IPS-20b (cell line): ENCODE measurements around the gene GINS1.
A peak's percentile ranks its signal among the peaks of the same experiment; 100 is the strongest.
"Not testable (repeated sequence)": the region's sequence is repeated elsewhere in the genome, so short reads cannot be mapped to it uniquely, and the experiment has no call there.

Experiments used
- H3K27ac ChIP-seq: one replicate; pipeline ENCODE4 v1.5.1; 2013; ENCODE audit warnings: low read length
- H3K27me3 ChIP-seq: 2 replicates; pipeline ENCODE4 v1.6.1; 2013; ENCODE audit warnings: mild to moderate bottlenecking, low read length, inconsistent platforms; ENCODE audit not compliant: insufficient read depth
- H3K36me3 ChIP-seq: 2 replicates; pipeline ENCODE4 v1.6.1; 2013; ENCODE audit warnings: low read depth, mild to moderate bottlenecking, inconsistent platforms, low read length, moderate library complexity; ENCODE audit not compliant: insufficient read depth
- H3K4me1 ChIP-seq: 2 replicates; pipeline ENCODE4 v1.6.1; 2013; ENCODE audit warnings: mild to moderate bottlenecking, control low read depth, inconsistent platforms, low read length, moderate library complexity; ENCODE audit not compliant: insufficient read depth
- H3K4me3 ChIP-seq: 2 replicates; pipeline ENCODE4 v1.5.1; 2013; ENCODE audit warnings: mild to moderate bottlenecking, low read length, inconsistent platforms
- H3K9ac ChIP-seq: 2 replicates; pipeline ENCODE4 v1.6.1; 2013; ENCODE audit warnings: low read depth, mild to moderate bottlenecking, inconsistent platforms, low read length, moderate library complexity
- H3K9me3 ChIP-seq: 2 replicates; pipeline ENCODE4 v1.6.1; 2013; ENCODE audit warnings: mild to moderate bottlenecking, low read depth, low read length, inconsistent platforms; ENCODE audit not compliant: insufficient read depth

Gene GINS1

DNA sequence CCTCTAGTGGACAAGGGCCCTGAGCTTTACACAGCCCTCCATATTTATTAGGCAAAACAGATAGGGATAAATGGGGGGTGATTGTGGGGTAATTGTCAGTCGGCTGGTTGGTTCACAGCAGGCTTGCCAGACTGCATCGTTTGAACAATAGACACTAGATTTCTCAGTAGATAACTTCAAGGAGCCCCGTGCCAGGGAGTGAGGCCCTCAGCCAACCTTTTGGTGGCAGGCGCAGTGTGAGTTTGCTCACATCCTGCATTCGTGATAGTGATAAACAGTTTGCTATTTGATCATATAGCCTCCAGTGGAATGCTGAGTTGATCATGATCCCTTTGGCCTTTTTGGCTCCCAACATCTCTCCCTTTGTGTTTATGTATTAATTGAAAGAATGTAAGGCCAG, 13.2 kb upstream of the GINS1 start:
- no peak overlapping the region for H3K4me3 ChIP-seq
- no peak overlapping the region for H3K9ac ChIP-seq
- no peak overlapping the region for H3K27ac ChIP-seq
- H3K4me1 ChIP-seq: no peaks in the 10 kb centered on the region; the same call in 1 of the 2 replicates
- peaks cover 2% of the 10 kb centered on the region; the same call in 1 of the 2 replicates for H3K27me3 ChIP-seq
- H3K9me3 ChIP-seq: no peaks in the 10 kb centered on the region
- H3K36me3 ChIP-seq: no peaks in the 10 kb centered on the region

DNA sequence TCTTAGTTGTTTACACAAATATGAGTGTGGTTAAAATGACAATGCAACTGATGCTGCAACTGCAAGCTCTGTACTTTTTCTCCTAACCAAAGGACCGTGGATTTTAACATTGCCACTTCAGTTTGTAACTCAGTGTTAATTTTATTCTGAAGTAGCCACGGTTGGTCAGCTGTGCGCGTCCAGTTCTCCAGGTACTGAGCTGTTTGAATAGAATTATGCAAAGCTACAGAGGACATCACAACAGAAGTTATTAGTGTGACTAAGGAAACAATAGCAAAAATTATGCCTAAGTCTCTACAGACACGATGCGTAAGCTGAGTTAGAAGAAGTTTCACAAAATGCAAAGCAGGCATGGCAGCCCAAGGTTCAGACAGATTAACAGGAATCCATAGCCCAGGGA, 12.5 kb upstream of the GINS1 start:
- Histone ChIP-seq H3K27me3 (no peaks in the 10 kb centered on the region), H3K36me3 (no peaks in the 10 kb centered on the region), H3K9ac (no peak overlapping the region), H3K4me1 (no peaks in the 10 kb centered on the region; the same call in 1 of the 2 replicates), H3K9me3 (no peaks in the 10 kb centered on the region), H3K4me3 (no peak overlapping the region), H3K27ac (no peak overlapping the region)

DNA sequence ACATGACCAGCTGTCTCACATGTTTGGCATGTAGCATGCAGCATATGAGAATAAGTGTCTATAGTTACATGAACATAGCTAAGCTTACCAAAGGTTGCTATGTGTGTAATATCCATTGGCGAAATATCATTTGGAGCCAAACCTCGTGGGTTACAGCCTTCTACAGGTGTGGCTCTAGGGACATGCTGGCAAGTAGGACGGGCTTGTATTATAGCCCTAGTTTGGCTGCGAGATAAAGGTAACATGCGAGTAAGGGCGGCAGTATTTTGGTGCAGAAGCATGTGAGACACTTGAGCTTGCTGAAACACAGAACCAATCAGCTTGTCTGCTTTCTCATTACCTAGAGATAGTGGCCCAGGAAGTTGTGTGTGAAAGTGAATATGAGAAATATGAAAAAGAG, 10.4 kb upstream of the GINS1 start:
- Histone ChIP-seq H3K27ac (no peak overlapping the region), H3K36me3 (no peaks in the 10 kb centered on the region), H3K27me3 (no peaks in the 10 kb centered on the region), H3K9ac (no peak overlapping the region), H3K4me3 (no peak overlapping the region), H3K9me3 (peaks cover 10% of the 10 kb centered on the region), H3K4me1 (no peaks in the 10 kb centered on the region)

DNA sequence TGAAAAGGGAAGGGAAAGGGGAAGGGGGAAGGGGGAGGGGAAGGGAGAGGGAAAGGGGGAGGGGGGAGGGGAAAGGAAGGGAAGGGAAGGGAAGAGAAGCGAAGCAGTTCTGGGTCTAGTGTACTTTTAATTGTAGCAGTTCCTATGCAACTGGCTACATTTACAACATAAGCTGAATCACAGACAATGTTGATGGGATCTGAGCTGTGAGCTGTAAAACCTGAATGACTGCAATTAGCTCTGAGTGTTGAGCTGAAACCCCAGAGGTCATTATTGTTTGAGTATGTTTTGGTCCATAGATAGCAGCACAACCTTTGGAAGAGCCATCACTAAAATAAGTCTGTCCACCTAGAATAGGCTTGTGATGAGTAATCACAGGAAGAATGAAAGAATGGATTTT, 9.7 kb upstream of the GINS1 start:
- H3K36me3 ChIP-seq: no peaks in the 10 kb centered on the region
- H3K9me3 ChIP-seq: peaks cover 17% of the 10 kb centered on the region
- H3K4me3 ChIP-seq: no peak overlapping the region
- H3K9ac ChIP-seq: no peak overlapping the region
- no peaks in the 10 kb centered on the region for H3K4me1 ChIP-seq
- no peaks in the 10 kb centered on the region for H3K27me3 ChIP-seq
- no peak overlapping the region for H3K27ac ChIP-seq

DNA sequence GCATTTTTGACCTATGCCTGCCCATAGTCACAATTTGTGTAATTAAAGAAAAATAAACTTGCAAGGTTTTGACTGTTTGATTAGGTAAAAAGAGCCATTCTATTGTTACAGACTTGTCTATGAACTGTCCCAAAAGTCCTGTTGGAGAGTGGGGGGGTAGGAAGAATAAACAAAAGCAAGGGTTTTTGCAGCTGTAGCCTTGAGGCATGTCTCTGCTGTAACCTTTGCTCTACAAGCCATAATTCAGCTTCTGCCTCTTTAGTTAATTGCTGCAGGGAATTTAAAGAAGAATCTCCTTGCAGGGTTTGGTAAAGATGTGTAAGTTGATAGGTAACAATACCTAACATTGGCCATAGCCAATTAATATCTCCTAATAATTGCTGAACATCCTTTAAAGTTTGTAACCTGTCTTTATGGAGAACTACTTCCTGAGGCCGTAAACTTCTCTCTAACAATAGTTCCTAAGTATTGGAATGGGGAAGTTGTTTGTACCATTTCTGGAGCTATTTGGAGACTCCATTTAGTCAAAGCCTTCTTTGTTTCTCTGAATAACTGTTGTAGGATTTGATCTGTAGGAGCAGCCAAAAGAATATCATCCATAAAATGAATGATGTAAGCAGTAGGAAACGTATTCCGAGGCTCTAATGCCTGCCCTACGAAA, 9.0 kb upstream of the GINS1 start:
- Histone ChIP-seq H3K9me3 (peaks cover 24% of the 10 kb centered on the region), H3K4me3 (no peak overlapping the region), H3K4me1 (no peaks in the 10 kb centered on the region), H3K27ac (no peak overlapping the region), H3K9ac (no peak overlapping the region), H3K27me3 (no peaks in the 10 kb centered on the region), H3K36me3 (no peaks in the 10 kb centered on the region)

DNA sequence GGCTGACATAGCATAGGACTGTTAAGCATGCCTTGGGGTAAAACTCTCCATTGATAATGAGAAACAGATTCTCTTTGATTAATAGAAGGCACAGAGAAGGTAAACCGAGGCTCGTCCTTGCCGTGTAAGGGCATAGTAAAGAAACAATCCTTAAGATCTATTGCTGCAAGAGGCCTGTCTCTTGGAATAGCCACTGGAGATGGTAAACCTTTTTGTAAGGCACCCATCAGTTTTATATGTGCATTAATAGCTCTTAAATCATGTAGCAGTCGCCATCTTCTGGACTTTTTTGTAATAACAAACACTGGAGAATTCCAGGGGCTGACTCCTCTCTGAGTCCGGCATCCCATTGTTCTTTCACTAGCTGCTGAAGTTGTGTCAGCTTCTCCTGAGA, 8.4 kb upstream of the GINS1 start:
- Histone ChIP-seq H3K4me3 (no peak overlapping the region), H3K27me3 (no peaks in the 10 kb centered on the region), H3K9ac (no peak overlapping the region), H3K27ac (no peak overlapping the region), H3K4me1 (no peaks in the 10 kb centered on the region), H3K9me3 (peaks cover 28% of the 10 kb centered on the region), H3K36me3 (no peaks in the 10 kb centered on the region)

DNA sequence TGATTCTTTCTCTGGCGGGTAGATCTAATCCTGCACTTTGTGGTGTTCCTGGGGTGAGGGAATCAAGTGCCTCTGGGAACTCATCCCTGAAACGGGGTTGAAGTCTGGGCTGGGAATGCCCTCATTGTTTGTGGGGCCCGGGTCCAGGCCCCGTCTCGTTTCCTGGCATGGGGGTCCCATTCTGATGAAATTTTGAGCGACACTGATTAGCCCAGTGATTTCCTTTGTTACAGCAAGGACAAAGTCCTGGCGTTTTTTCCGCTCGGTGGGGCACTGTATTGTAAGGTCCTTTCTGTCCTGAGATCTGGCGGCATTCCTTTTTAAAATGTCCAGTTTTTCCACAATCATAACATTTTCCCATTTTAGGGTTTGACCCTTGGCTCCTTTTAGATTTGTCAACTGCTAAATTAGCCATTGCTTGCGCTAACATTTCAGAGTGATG, 7.2 kb upstream of the GINS1 start:
- not testable (repeated sequence) for H3K27me3 ChIP-seq

DNA sequence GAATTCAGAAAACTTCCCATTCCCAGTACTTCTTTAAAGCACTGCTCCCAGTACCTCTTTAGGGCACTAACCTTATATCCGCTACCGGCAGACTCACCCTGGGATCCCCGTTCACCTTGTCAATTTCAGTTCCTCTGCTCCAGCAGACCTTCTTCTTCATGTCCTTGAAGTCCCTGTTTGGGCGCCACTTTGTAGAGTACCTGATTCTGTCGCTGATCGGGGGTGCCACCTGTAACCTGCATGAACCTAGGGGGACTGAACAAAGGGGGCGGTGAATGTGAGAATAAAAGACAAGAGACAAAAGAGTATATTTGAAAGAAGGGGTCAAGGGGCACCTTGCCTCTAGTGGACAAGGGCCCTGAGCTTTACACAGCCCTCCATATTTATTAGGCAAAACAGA, 4.9 kb upstream of the GINS1 start:
- H3K9me3 ChIP-seq: peaks cover 30% of the 10 kb centered on the region

More for the DNA sequence above, 7.2 kb upstream of the GINS1 start:
- H3K4me1 ChIP-seq, H3K27ac ChIP-seq, H3K36me3 ChIP-seq, H3K4me3 ChIP-seq, H3K9ac ChIP-seq: not testable (repeated sequence)
- peaks cover 30% of the 10 kb centered on the region for H3K9me3 ChIP-seq

DNA sequence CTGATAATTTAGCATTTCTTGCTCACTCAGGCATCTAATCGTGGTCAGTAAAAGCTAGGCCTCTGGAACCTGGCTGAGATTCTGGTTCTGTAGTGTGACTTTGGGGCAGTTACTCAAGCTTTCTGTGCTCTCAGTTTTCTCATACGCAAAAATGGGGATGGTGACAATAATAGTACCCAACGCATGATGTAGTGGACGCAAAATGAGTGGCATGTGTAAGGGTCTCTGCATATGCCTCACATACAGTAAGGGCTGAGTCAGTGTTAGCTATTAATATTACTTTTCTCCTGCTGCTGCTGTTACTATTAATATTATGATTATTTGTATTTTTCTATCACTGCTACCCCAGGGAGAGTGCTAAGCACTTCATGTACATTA, 686 bp downstream of the GINS1 start:
- Histone ChIP-seq H3K4me3 (peak overlapping the region; percentile 94), H3K27ac (peak overlapping the region; percentile 98), H3K27me3 (no peaks in the 10 kb centered on the region), H3K9ac (peak overlapping the region; percentile 96), H3K9me3 (peaks cover 10% of the 10 kb centered on the region), H3K4me1 (peaks cover 6% of the 10 kb centered on the region; the same call in 1 of the 2 replicates), H3K36me3 (peaks cover 16% of the 10 kb centered on the region)

More for the DNA sequence above, 4.9 kb upstream of the GINS1 start:
- H3K36me3 ChIP-seq: no peaks in the 10 kb centered on the region
- H3K4me1 ChIP-seq: no peaks in the 10 kb centered on the region
- no peaks in the 10 kb centered on the region for H3K27me3 ChIP-seq
- H3K4me3 ChIP-seq: no peak overlapping the region
- H3K27ac ChIP-seq: no peak overlapping the region
- H3K9ac ChIP-seq: no peak overlapping the region

DNA sequence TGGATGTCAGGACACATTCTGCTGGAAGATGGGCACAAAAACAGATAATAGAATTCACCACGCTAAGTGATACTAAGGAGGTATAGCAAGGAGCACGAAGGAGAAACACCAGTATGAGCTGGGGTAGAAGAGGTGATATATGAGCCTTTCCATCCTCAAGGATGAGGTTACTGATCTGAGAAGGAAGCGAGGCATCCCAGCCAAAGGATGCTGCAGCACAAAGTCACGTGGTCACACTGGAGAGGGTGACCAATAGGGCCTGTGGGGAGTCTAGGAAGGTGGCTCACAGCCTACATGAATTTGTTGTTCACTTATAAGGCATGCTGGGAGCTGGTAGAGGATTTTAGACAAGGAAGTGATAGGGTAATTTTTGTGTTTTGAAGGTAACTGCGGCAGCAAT, 1.4 kb downstream of the GINS1 start:
- Histone ChIP-seq H3K4me3 (peak overlapping the region; percentile 94), H3K9ac (peak overlapping the region; percentile 96; the same call in 1 of the 2 replicates), H3K27ac (no peak overlapping the region), H3K4me1 (peaks cover 6% of the 10 kb centered on the region; the same call in 1 of the 2 replicates), H3K9me3 (peaks cover 3% of the 10 kb centered on the region; the same call in 1 of the 2 replicates), H3K27me3 (no peaks in the 10 kb centered on the region), H3K36me3 (peaks cover 23% of the 10 kb centered on the region)

DNA sequence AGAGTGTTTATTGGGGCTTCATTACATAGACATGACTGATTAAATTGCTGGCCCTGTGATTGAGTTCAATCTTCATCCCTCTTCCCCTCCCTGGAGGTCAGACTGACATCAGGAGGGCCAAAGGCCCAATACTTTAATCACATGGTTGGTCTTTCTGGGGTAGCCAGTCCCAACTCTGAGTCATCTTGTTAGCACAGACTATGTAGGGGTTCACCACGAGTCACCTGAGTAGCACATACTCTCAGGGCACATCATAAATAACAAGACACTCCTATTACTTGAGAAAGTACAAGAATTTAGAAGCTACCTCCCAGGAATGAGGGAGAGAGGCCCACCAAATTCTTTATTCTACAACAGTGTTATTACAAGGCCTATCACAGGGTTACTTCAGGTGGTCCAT, 11.3 kb downstream of the GINS1 start:
- Histone ChIP-seq H3K36me3 (peaks cover 95% of the 10 kb centered on the region), H3K27ac (no peak overlapping the region), H3K9me3 (no peaks in the 10 kb centered on the region), H3K9ac (no peak overlapping the region), H3K4me3 (no peak overlapping the region), H3K27me3 (no peaks in the 10 kb centered on the region), H3K4me1 (no peaks in the 10 kb centered on the region)

DNA sequence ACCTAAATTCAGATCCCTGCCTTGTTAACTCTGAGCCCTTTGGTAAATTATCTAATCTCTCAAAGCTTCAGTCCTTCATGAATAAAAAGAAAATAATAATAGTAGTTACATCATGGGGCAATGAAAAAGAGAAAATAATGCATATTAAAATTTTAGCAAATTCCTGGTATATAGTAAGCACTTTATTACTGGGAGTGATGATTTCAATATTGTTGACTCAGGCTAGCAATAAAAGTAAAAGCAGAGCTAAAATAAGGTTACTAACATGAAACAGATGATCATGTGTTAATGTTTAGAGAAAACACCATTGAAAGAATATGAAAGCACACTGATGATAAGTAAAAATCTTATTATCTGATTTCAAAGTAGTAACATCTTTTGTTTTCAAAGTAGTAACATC, 13.6 kb downstream of the GINS1 start:
- no peaks in the 10 kb centered on the region for H3K4me1 ChIP-seq
- H3K27ac ChIP-seq: no peak overlapping the region
- no peak overlapping the region for H3K9ac ChIP-seq
- H3K4me3 ChIP-seq: no peak overlapping the region
- no peaks in the 10 kb centered on the region for H3K9me3 ChIP-seq
- no peaks in the 10 kb centered on the region for H3K27me3 ChIP-seq
- H3K36me3 ChIP-seq: peaks cover 95% of the 10 kb centered on the region
